K562 (cell line): ENCODE data around the gene EPHB1.

Source experiments
- BHLHE40 ChIP-seq: IDR thresholded peaks from 2 replicates; pipeline ENCODE4 v1.6.1; 2011; ENCODE audit warnings: low read length, improper control_type of control experiment
- CTCF ChIP-seq, 3 experiments: IDR thresholded peaks in 2 of 3; conservative IDR thresholded peaks in 1 of 3; 2 replicates each; pipeline ENCODE4 v1.5.1; 2011 to 2012; ENCODE audit warnings: low read length in 3 of 3, mild to moderate bottlenecking in 3 of 3, control low read depth in 2 of 3, improper control_type of control experiment in 1 of 3, inconsistent platforms in 1 of 3, low read depth in 1 of 3, mixed read lengths in 1 of 3, moderate library complexity in 1 of 3; ENCODE audit not compliant: insufficient read depth in 2 of 3
- GATAD2A ChIP-seq: fragments of 450-650 bp; IDR thresholded peaks from 2 replicates; pipeline ENCODE4 v1.6.1; 2017
- MAFK ChIP-seq: IDR thresholded peaks from 2 replicates; pipeline ENCODE4 v1.6.1; 2011; ENCODE audit warnings: low read length, improper control_type of control experiment
- MEIS2 ChIP-seq: fragments of 450-650 bp; IDR thresholded peaks from 2 replicates; pipeline ENCODE4 v1.6.1; 2014; ENCODE audit warnings: mild to moderate bottlenecking; ENCODE audit not compliant: partially characterized antibody
- POLR2A ChIP-seq: fragments of 450-650 bp; conservative IDR thresholded peaks from 2 replicates; pipeline ENCODE4 v1.6.1; 2016
- REST ChIP-seq, 2 experiments: fragments of 450-650 bp; formaldehyde crosslinking in 1 of 2; IDR thresholded peaks; 2 replicates each; pipeline versions ENCODE4 v1.4.0 to v1.6.1; 2014 to 2020; ENCODE audit warnings: mild to moderate bottlenecking in 2 of 2, borderline replicate concordance in 1 of 2, low read depth in 1 of 2
- ZFX ChIP-seq: sonication (generic); formaldehyde crosslinking; IDR thresholded peaks from 2 replicates; pipeline ENCODE4 v1.8.0; 2022; ENCODE audit warnings: mild to moderate bottlenecking, missing genetic modification reagents, moderate library complexity
- ZMIZ1 ChIP-seq, 2 experiments: fragments of 150-350 bp in 1 of 2; IDR thresholded peaks; 2 replicates each; pipeline ENCODE4 v1.6.1; 2012 to 2016; ENCODE audit warnings: low read depth in 2 of 2, low read length in 2 of 2, mild to moderate bottlenecking in 1 of 2, moderate library complexity in 1 of 2
- ZNF24 ChIP-seq: fragments of 450-650 bp; IDR thresholded peaks from 2 replicates; pipeline ENCODE4 v1.6.1; 2016
- ZZZ3 ChIP-seq: fragments of 450-650 bp; IDR thresholded peaks from 2 replicates; pipeline ENCODE4 v1.6.1; 2016; ENCODE audit warnings: antibody characterized with exemption, mild to moderate bottlenecking, moderate library complexity
- TF ChIP-seq, protein P1 (sequence below), 2 experiments: fragments of 200-800 bp in 1 of 2; sonication (Bioruptor generic) in 1 of 2; sonication (generic) in 1 of 2; formaldehyde crosslinking in 1 of 2; IDR thresholded peaks in 1 of 2; conservative IDR thresholded peaks in 1 of 2; 2 replicates each; pipeline versions ENCODE4 v1.5.0 to v1.6.1; 2016 to 2020; ENCODE audit warnings: missing compliant biosample characterization in 1 of 2, missing genetic modification characterization in 1 of 2, missing genetic modification reagents in 1 of 2
- TF ChIP-seq, protein P2 (sequence below): IDR thresholded peaks from 3 replicates; pipeline ENCODE4 v1.6.1; 2011; ENCODE audit warnings: borderline replicate concordance, mild to moderate bottlenecking, moderate library complexity; ENCODE audit not compliant: insufficient read length; ENCODE audit errors: extremely low read depth

- TF ChIP-seq ZMIZ1 (IDR thresholded peaks at IDR 0.05; ENCODE audit: low read depth in 2 of 2, low read length in 2 of 2), result no peak
- no peak for TF ChIP-seq POLR2A
- TF ChIP-seq ZNF24, result no peak
- no peak for TF ChIP-seq MEIS2
- TF ChIP-seq ZFX, result no peak
- no peak for TF ChIP-seq GATAD2A
- TF ChIP-seq, protein P1, sequence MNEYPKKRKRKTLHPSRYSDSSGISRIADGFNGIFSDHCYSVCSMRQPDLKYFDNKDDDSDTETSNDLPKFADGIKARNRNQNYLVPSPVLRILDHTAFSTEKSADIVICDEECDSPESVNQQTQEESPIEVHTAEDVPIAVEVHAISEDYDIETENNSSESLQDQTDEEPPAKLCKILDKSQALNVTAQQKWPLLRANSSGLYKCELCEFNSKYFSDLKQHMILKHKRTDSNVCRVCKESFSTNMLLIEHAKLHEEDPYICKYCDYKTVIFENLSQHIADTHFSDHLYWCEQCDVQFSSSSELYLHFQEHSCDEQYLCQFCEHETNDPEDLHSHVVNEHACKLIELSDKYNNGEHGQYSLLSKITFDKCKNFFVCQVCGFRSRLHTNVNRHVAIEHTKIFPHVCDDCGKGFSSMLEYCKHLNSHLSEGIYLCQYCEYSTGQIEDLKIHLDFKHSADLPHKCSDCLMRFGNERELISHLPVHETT (CRISPR knock-in tag; conservative IDR thresholded peaks at IDR 0.05 in 1 of 2, IDR thresholded peaks at IDR 0.05 in 1 of 2), result no peak
- no peak for TF ChIP-seq REST (IDR thresholded peaks at IDR 0.05; ENCODE audit: borderline replicate concordance)
- TF ChIP-seq REST (CRISPR knock-in tag; IDR thresholded peaks at IDR 0.05; ENCODE audit: low read depth), result no peak
- TF ChIP-seq MAFK, result no peak
- no peak for TF ChIP-seq BHLHE40
- TF ChIP-seq CTCF (IDR thresholded peaks at IDR 0.05 in 2 of 3, conservative IDR thresholded peaks at IDR 0.05 in 1 of 3; ENCODE audit: insufficient read depth in 2 of 3, low read depth in 1 of 3, low read length in 3 of 3), result no peak
- TF ChIP-seq, protein P2, sequence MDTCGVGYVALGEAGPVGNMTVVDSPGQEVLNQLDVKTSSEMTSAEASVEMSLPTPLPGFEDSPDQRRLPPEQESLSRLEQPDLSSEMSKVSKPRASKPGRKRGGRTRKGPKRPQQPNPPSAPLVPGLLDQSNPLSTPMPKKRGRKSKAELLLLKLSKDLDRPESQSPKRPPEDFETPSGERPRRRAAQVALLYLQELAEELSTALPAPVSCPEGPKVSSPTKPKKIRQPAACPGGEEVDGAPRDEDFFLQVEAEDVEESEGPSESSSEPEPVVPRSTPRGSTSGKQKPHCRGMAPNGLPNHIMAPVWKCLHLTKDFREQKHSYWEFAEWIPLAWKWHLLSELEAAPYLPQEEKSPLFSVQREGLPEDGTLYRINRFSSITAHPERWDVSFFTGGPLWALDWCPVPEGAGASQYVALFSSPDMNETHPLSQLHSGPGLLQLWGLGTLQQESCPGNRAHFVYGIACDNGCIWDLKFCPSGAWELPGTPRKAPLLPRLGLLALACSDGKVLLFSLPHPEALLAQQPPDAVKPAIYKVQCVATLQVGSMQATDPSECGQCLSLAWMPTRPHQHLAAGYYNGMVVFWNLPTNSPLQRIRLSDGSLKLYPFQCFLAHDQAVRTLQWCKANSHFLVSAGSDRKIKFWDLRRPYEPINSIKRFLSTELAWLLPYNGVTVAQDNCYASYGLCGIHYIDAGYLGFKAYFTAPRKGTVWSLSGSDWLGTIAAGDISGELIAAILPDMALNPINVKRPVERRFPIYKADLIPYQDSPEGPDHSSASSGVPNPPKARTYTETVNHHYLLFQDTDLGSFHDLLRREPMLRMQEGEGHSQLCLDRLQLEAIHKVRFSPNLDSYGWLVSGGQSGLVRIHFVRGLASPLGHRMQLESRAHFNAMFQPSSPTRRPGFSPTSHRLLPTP, result no peak
- TF ChIP-seq ZZZ3, result no peak
Measured at GRCh38 chr3:134949150-134949549, 154.1 kb downstream of the EPHB1 start.
